Caki2 (cell line): Measurements from ENCODE around the gene TTC39C. TPM values are rescaled to one million over a fixed set of nuclear protein-coding genes. Genes with fewer than 3 reads are reported as not detected.

Source experiments
- DNase-seq: peaks from one replicate; pipeline ENCODE4 v3.0.0-alpha.2; 2015; ENCODE audit warnings: low read depth
- in situ Hi-C: cut with HindIII; loops from 2 replicates; pipeline ENCODE4 v1.10.0; 2016; ENCODE audit warnings: low sequenced_read_pairs, low pct_unique_long_range_greater_than_20kb, mixed read lengths
- total RNA-seq: library from RNA; depleted of rRNA; stranded (reverse); fragments of >200 nt; shearing (Covaris generic); gene quantifications from 2 replicates; pipeline ENCODE4 v1.2.3, GENCODE V29; 2014; ENCODE audit warnings: low replicate concordance

The TTC39C gene
- total RNA-seq, 1 experiment from 2014 or later, result 9.8 TPM

DNA sequence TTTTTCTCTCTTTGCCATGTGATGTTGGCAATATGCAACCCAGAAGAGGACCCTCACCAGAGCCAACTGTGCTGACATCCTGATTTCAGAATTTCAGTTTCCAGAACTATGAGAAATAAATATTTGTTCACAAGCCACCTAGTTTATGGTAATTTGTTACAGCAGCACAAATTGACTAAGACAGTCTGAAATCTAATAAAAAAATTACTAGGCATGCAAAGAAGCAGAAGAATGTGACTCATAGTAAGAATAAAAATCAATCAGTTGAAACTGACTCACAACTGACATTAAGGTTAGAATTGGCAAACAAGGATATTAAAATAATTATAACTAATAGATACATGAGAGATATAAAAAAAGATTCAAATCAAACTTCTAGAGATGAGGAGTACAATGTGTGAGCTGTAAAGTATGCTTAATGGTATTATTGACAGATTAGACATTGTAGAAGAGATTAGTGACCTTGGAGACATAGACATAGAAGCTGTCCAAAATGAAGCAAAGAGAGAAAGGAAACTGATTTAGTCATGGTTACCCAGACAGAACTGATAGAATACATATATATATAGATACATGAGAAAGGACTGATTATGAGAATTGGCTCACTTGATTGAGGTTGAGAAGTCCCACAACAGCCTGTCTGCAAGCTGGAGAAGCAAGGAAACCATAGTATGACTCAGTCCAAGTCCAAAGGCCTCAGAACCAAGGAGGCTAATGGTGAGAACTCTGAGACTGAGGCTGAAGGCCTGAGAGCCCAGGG is 27.8 kb upstream of the TTC39C start:
- in situ Hi-C loops, result no loop called here
- no peak for DNase-seq

DNA sequence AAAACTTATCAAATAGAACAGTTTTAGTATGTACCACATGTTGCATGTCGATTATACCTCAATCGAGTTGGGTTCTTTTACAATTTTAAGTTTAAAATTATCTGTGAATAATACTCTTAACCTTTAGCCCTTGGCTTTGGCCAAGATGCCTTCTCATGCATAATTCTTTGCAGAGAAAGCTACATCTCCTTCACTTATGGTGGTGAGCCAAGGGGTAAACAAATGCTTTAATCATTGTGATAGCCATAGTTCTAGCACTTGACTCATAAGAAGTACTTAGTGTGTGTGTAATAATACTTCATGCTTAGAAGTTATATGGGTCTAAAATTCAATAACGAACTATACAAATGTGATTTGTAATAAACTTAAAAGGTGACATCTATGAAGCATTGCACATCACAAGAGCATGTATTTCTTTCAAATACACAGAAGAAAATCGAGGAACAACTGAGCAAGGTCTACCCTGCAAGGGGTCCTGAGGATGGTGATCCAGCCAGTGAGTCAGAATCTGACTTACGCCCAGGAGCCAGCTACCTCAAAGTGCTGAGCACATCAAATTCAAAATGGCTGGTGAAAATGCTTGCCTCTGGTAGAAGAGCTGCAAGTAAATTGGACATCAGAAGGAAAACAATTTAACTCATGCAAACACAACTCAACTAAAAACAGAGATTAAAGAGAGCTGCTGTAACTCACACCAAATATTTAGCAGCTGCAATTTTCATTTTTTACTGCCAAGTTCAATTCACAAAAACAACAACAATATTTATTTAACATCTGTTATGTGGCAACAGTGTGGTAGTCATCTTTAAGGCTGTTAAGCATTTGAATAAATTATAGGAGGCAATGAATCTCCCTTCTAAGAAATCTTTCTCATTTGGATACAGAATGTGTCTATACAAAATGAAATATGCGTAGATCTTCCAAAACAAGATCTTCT is 23.8 kb upstream of the TTC39C start:
- no peak for DNase-seq
- in situ Hi-C loops, result no loop called here

DNA sequence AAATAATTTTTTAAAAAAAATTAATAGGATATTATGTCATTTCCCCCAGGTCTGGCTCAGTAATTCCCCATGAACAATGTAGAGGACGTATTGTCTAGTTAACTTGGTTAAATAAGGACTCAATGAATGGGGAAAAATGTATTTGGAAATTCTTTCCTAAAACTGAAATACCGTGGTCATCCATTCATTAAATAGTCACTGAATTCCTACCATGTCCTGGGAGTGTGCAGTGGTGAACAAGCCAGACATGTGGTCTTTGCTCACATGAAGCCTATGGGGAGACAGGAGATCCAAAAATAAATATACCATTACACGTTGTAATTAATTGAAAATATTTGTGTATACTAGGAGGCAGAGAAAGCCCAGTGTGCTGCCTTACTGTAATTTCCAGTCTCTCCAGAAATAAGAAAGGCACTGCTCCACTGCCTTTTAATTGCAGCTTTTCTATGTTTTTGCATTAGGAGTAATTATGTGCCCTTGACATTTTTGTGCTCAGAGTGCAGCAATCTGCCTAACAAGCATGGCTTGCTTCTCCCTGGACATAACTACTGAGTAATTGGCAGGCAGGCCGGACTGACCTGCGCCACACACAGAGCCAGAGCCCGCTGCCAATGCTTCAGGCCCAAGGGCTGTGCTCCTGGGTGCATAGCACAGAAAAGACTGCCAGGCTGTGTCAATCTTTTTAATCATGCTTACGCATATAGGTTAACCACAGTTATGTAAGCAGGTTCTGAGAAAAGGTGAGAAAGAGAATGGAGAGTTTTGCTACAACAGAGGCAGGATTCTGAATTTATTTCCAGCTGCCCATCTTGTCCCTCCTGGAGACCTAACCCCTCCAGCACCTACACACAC is 22.2 kb upstream of the TTC39C start:
- in situ Hi-C loops, result no loop called here
- DNase-seq, result peak; percentile 30

DNA sequence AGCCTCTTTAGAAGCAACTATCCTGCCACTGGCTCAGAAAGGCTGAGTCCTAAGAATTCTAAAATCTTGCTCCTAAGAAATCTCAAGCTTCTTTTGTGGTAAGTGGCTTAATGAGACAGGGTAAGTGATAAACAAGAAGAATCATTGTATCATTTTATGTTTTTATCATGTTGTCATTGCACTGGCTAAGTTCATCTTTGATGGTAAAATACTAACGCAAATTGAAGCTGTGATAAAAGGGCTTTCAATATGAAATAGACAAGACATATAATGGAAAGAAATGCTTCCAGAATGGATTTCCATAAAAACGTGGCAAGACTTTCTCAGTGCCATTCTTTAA is 21.6 kb upstream of the TTC39C start:
- DNase-seq, result no peak
- in situ Hi-C loops, result no loop called here

DNA sequence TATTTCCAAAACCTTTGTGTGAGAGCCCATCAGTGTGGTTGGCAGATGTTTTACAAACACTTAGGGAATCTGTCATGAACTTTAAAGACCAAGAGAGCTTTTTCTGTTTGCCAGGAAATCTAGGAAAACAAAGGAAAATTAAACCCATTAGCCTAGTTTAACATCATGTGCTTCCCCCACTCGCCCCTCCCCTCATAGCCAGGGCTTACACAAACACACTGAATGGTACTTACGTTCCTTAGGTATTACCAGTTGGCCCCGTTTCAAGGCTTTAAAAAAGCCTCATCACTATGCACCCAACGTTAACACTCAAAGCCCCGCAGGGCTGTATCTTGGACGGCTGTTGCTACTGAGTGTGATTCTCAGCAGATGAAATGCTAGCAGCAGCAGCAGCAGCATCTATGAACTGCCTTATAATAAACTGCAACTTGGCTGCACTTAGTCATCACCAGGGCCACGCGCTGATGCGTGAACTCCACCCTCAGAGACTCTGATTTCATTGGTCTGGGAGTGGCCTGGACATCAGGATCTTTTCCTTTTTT is 20.1 kb upstream of the TTC39C start:
- in situ Hi-C loops, result no loop called here
- DNase-seq, result peak; percentile 83

DNA sequence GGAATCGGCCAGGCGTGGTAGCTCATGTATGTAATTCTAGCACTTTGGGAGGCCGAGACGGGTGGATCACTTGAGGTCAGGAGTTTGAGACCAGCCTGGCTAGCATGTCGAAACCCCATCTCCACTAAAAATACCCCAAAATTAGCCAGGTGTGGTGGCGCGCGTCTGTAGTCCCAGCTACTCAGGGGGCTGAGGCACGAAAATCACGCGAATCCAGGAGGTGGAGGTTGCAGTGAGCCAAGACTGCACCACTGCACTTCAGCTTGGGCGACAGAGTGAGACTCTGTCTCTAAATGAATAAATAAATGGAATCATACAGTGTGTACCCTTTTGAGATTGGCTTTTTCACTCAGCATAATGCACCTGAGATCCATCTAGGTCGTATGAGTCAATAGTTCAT is 19.4 kb upstream of the TTC39C start:
- peak; percentile 56 for DNase-seq
- in situ Hi-C loops, result no loop called here

DNA sequence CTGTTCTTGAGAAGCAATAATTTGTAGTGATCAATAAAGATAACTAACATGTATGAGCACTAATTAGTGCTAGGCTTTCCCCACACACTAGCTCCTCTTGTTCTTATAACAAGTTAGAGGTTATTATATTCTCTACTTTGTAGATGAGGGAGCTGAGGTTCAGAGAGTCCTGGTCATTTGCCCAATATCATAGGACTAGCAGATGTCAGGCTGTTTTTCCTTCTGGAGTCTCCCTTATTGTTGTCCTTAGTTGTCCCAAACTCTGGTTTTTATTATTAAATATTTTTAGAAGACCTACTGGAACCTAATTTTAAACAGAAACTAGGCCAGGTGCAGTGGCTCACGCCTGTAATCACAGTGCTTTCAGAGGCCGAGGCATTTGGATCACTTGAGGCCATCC is 16.5 kb upstream of the TTC39C start:
- in situ Hi-C loops, result no loop called here
- DNase-seq, result no peak

DNA sequence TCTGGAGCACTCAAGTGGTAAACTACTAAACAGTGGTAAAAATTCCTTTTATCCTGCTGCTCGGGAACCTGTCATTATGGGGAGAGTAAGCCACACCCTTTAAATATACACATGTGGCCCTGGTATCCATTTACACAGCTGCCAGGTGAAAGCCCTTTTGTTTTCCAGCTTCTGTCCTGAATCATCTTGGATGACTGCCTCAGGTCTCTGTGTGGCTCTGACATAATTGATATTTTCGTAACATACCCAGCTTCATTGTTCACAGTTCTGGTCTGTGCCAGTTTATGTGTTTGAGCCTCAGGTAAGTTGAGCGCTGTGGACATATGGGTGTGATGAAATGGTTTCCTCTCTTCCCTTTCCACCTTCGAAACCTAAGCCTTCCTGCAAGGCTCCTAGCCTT is 15.7 kb upstream of the TTC39C start:
- in situ Hi-C loops, result no loop called here
- DNase-seq, result peak; percentile 47

DNA sequence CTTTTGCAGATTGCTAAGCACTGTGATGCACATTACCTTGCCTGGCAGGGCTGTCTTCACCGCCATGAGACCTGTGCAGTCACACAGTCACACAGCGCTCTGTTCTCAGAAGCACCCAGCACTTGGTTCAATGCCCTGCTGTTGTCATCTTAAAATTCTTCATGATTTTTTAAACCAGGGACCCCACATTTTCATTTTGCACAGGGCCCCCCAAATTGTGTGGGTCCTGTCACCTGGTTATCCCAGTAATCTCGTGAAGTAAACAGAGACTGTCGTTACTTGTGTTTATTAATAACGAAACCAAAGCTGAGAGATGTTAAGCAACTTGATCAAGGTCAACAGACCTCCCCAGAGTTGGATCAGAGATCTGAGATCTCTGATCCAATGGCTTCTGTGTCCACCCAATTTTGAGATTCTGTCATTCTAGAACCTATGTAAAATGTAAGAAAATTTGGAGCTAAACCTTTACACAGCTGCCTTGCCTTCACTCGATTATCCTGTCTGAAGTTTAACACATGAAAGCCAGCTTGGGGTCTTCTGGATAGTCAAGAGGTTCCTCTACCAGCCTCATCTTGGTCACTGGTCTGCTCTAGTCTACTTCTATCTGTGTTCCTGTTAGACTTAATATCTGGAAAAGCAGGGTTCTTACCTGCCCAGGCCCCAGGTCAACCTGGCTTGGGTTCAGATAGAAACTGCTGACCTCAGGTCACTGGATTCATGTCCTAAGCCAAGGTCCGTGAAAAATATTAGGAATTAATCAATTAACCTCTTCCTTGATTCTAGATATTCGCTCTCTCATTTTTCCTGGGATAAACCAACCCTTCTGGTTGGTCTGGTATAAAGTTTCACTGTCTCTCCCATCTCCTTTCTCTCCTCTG is 13.7 kb upstream of the TTC39C start:
- in situ Hi-C loops, result no loop called here
- DNase-seq, result no peak

DNA sequence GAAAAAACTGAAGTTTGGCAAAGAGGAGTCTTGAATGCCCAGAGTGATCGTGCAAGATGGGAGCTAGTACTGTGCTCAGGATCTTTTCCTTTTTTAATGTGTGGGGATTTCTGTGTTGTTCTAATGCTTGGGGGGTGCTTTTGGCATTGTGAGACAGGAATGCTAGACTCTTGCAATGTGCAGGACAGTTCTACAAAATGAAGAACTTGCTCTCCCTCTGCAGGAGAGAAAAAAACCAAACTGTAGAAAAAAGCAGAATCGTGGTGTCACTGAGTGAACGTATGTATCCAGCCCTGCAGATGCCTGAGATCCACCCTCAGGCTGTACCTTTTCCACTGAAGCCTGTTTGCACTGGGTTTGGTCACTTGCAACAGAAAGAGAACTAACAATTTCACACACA is 12.1 kb upstream of the TTC39C start:
- in situ Hi-C loops, result no loop called here
- DNase-seq, result no peak

DNA sequence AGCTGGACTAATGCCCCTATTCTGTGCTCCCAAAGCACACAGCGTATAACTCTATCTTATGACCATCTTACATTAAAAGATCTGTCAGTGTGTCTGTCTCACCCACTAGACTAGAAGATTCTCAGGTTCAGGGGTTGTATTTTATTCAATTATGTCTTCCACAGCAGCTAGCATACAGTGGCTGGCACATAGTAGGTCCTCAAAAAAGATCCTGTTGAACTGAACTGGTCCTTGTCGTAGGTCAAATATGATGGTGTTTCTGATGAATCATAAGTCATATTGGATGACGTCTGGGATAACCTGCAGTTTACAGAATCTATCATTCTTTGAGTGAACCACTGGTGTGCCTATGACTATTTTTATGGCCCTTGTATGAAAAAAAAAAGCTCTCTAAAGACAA is 11.3 kb upstream of the TTC39C start:
- in situ Hi-C loops, result no loop called here
- DNase-seq, result no peak

DNA sequence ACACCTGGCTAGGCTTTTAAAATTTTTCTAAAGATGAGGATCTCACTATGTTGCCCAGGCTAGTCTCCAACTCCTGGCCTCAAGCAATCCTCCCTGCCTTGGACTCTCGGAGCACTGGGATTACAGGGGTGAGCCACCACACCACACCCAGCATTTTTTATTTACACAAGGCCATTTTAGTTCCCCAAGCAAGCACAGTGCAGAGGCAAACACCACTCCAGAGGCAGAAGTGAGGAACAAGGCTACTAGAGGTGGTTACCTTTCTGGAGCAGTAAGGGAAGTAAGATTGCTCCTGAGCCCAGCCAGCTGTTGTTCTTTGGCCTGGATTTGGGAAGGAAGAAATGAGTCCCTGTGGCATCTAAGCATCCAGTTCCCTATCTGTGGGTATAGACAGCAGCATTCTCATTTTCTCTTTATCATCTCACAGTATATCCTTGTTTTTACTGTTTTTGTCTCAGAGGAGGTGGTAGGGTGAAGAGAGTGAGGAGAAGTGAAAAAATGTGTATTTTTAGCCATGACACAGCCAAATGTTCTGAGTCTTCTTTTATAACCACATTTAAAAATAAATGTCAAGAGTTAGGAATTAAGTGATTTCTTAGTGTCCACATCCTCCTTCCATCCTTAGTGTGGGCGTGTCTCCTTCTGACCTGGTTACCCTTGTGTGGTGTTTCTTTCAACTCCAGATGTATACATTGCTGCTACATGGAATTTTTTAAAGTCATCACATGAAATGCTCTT is 10.5 kb upstream of the TTC39C start:
- no peak for DNase-seq
- in situ Hi-C loops, result no loop called here

DNA sequence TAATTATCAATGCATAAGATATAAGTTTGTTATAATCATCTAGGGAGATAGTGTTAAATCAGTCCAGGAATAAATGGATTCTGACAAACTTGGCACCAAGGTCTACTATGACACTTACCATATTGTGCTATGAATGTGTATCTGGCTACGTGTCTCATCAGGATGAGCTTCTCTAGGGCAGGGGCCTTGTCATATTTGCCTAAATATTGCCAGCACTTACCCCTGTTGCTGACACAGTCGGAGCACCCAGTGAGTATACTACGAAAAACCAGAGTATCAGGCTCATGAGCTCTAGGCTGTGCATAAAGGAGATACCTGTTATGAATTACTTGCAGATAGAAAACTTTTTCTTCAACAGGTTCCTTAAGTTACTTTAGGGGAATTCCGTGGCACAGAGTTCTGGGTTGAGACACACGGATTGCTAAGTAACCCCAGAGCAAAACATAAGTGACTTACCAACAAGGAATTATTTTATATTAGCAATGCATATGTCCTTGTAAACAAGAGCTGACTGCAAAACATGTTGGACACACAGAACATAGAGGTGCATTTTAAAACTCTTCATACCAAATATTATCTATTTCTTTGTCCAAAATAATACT is 7.7 kb upstream of the TTC39C start:
- in situ Hi-C loops, result no loop called here
- no peak for DNase-seq

DNA sequence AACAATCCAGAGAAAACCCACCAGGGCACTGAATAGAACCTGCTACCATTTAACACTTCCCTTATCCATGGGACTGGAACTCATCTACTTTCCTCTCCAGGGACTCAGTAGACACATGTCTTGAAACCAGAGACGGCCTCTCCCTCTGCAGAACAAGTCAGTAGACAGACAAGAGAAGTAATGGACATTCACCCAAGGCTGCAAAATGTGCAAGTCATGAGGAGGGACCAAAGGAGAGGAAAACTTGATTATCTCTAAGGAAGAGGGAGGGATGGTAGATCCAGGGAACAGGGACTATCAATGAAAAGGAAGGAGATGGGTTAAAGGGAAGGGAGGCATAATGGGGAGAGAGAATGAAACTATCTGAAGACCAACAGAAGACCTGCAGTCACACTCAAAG is 5.3 kb upstream of the TTC39C start:
- in situ Hi-C loops, result no loop called here
- no peak for DNase-seq

DNA sequence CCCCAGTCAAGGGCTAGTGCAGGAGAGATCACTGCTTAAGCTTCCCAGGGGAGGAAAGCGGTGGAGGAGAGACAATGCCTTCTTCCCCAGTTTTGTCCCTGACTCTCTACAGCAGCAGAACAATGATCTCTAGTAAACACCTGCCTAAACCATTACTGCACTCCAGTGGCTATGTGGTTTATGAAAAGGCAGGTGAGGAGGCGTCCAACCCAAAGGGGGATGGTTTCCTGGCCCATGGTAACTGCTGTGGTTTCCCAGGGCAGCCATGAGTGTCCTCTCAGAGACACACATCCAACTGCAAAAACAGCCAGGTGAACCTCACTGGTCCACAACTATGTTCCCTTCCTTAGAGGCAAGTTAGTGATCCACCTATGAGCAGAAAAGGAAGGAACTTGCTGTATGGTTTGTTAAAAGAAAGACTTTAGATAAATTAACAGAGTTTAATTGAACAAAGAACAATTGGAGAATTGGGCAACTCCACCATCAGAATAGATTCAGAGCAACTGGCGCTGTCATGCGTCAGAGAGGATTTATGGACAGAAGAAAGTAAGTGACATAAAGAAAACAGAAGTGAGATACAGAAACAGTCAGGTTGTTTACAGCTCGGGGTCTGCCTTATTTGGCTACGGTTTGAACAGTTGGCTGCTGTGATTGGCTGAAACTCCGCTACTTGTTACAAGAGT is 4.8 kb upstream of the TTC39C start:
- no peak for DNase-seq
- in situ Hi-C loops, result no loop called here

DNA sequence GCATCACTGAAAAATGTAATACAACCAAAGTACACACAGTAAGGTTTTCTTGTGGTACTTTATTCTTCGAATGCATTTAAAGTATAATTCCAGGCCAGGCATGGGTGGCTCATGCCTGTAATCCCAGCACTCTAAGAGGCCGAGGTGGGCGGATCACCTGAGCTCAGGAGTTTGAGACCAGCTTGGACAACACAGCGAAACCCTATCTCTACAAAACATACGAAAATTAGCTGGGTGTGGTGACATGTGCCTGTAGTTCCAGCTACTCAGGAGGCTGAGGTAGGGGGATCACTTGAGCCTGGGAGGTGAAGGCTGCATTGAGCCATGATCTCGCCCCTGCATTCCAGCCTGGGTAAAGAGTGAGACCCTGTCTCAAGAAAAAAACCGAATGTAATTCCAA is 3.9 kb upstream of the TTC39C start:
- in situ Hi-C loops, result no loop called here
- no peak for DNase-seq
